Hepatocyte (in vitro differentiated cells): Measurements from ENCODE around the gene LDB2. TPM values are rescaled to one million over a fixed set of nuclear protein-coding genes. Genes with fewer than 3 reads are reported as not detected.

ENCODE experiments used
- DNase-seq: peaks from one replicate; pipeline ENCODE4 v3.0.0-alpha.2; 2016; ENCODE audit warnings: low spot score
- H2AFZ ChIP-seq: fragments of 200-600 bp; sonication (generic); 2 replicates; pipeline ENCODE4 v1.6.0; 2016; ENCODE audit warnings: antibody characterized with exemption, mild to moderate bottlenecking
- H3K27ac ChIP-seq: fragments of 200-600 bp; sonication (generic); 2 replicates; pipeline ENCODE4 v1.5.1; 2016; ENCODE audit warnings: mild to moderate bottlenecking
- H3K27me3 ChIP-seq: fragments of 200-600 bp; sonication (generic); 2 replicates; pipeline ENCODE4 v1.6.1; 2016
- H3K36me3 ChIP-seq: fragments of 200-600 bp; sonication (generic); replicated peaks from 2 replicates; pipeline ENCODE4 v1.5.1; 2016; ENCODE audit warnings: low read depth; ENCODE audit not compliant: insufficient read depth
- H3K4me1 ChIP-seq: fragments of 200-600 bp; sonication (generic); 2 replicates; pipeline ENCODE4 v1.5.1; 2016; ENCODE audit warnings: mild to moderate bottlenecking, moderate library complexity; ENCODE audit not compliant: insufficient read depth
- H3K4me2 ChIP-seq: fragments of 200-600 bp; sonication (generic); 2 replicates; pipeline ENCODE4 v1.6.0; 2016
- H3K4me3 ChIP-seq: fragments of 200-600 bp; sonication (generic); 2 replicates; pipeline ENCODE4 v1.5.1; 2016; ENCODE audit warnings: mild to moderate bottlenecking
- H3K79me2 ChIP-seq: fragments of 200-600 bp; sonication (generic); 2 replicates; pipeline ENCODE4 v1.6.0; 2017; ENCODE audit warnings: mild to moderate bottlenecking
- H3K9me2 ChIP-seq: fragments of 200-600 bp; sonication (generic); replicated peaks from 2 replicates; pipeline ENCODE4 v1.6.0; 2017; ENCODE audit warnings: mild to moderate bottlenecking; ENCODE audit not compliant: insufficient read depth
- H3K9me3 ChIP-seq: fragments of 200-600 bp; sonication (generic); 2 replicates; pipeline ENCODE4 v1.5.1; 2016; ENCODE audit warnings: low read depth, mild to moderate bottlenecking
- H4K20me1 ChIP-seq: fragments of 200-600 bp; sonication (generic); 2 replicates; pipeline ENCODE4 v1.6.0; 2016; ENCODE audit warnings: mild to moderate bottlenecking; ENCODE audit not compliant: insufficient read depth, poor library complexity, severe bottlenecking
- EZH2 ChIP-seq: fragments of 200-600 bp; sonication (generic); IDR thresholded peaks from 2 replicates; pipeline ENCODE4 v1.6.1; 2016; ENCODE audit warnings: antibody characterized with exemption, mild to moderate bottlenecking, borderline replicate concordance
- EZH2phosphoT487 ChIP-seq: fragments of 200-600 bp; sonication (generic); IDR thresholded peaks from one replicate; pipeline ENCODE4 v1.6.1; 2018; ENCODE audit warnings: antibody characterized with exemption, mild to moderate bottlenecking, low read depth, moderate library complexity; ENCODE audit not compliant: unreplicated experiment, severe bottlenecking
- WGBS: methylation state at CpG from one replicate; pipeline ENCODE4 v1.1.6; 2016; ENCODE audit warnings: low lambda C conversion rate; ENCODE audit errors: missing lambda C conversion rate; 5-methylcytosine and 5-hydroxymethylcytosine counted together
- polyA plus RNA-seq: library from polyadenylated mRNA; unstranded; fragments of >200 nt; fragmentation: Nextera tagmentation; extraction: Ambion mirVana; gene quantifications from 2 replicates; pipeline ENCODE4 v1.2.1, GENCODE V29; 2016
- total RNA-seq: library from RNA; depleted of rRNA; stranded (reverse); fragments of >200 nt; gene quantifications from 2 replicates; pipeline ENCODE4 v1.2.3, GENCODE V29; 2014
- TF ChIP-seq, protein P1 (sequence below): fragments of 200-600 bp; sonication (generic); IDR thresholded peaks from 2 replicates; pipeline ENCODE4 v1.5.1; 2016; ENCODE audit warnings: antibody characterized with exemption, mild to moderate bottlenecking; ENCODE audit not compliant: poor library complexity

Gene LDB2
- total and polyA plus RNA-seq, 2 experiments from 2014 or later: 8.7 to 20.3 TPM

DNA sequence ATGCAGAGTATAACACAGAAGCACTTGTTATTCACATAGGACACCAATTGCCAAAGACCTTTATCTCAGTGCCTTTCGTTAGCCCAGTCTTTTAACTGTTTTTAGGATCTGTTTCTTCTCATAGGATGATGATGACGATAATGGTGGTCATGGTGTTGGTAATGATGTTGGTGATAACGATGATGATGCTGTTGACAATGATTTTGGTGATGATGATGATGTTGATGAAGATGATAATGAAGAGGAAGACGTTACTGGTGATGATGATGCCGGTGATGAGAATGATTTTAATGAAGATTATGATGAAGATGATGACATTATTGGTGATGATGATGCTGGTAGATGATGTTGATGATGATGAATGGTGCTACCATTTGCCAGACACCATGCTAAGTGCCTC, 29.8 kb downstream of the LDB2 start:
- Histone ChIP-seq H2AFZ (no peak overlapping the region), H3K36me3 (no peaks in the 10 kb centered on the region), H4K20me1 (no peaks in the 10 kb centered on the region), H3K9me3 (no peaks in the 10 kb centered on the region), H3K79me2 (no peaks in the 10 kb centered on the region), H3K27ac (no peak overlapping the region), H3K27me3 (no peaks in the 10 kb centered on the region), H3K4me2 (no peak overlapping the region), H3K9me2 (no peaks in the 10 kb centered on the region), H3K4me3 (no peak overlapping the region), H3K4me1 (no peaks in the 10 kb centered on the region)
- WGBS: 91% methylated on average over 5 of the region's 5 CpGs
- no peak for TF ChIP-seq EZH2
- TF ChIP-seq EZH2phosphoT487: no peak
- TF ChIP-seq, protein P1, sequence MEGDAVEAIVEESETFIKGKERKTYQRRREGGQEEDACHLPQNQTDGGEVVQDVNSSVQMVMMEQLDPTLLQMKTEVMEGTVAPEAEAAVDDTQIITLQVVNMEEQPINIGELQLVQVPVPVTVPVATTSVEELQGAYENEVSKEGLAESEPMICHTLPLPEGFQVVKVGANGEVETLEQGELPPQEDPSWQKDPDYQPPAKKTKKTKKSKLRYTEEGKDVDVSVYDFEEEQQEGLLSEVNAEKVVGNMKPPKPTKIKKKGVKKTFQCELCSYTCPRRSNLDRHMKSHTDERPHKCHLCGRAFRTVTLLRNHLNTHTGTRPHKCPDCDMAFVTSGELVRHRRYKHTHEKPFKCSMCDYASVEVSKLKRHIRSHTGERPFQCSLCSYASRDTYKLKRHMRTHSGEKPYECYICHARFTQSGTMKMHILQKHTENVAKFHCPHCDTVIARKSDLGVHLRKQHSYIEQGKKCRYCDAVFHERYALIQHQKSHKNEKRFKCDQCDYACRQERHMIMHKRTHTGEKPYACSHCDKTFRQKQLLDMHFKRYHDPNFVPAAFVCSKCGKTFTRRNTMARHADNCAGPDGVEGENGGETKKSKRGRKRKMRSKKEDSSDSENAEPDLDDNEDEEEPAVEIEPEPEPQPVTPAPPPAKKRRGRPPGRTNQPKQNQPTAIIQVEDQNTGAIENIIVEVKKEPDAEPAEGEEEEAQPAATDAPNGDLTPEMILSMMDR: no peak
- DNase-seq: no peak

DNA sequence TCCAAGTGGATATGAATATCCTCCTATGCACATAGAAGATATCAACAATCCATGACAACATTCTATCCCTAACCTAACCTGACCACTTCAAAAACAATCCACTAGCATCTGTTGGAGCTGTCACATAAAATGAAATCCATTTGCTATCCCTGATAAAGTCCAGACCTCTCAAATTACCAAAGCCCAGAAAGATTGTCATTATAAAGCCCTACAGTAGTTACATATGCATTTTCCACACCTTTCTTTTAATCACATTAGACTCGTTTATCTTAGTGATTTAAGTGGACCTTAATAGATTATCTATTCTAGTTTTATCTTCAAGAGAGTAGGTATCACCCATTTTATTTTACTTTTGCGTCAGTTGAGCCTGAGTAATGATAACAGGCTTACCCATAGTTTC, 30.6 kb downstream of the LDB2 start:
- Histone ChIP-seq H3K4me1 (no peaks in the 10 kb centered on the region), H3K4me2 (no peak overlapping the region), H3K9me3 (no peaks in the 10 kb centered on the region), H3K36me3 (no peaks in the 10 kb centered on the region), H2AFZ (no peak overlapping the region), H3K4me3 (no peak overlapping the region), H3K27ac (no peak overlapping the region), H3K9me2 (no peaks in the 10 kb centered on the region), H4K20me1 (no peaks in the 10 kb centered on the region), H3K79me2 (no peaks in the 10 kb centered on the region), H3K27me3 (no peaks in the 10 kb centered on the region)
- TF ChIP-seq EZH2phosphoT487: no peak
- TF ChIP-seq, protein P1: no peak
- TF ChIP-seq EZH2: no peak
- WGBS: 38% methylated on average over 2 of the region's 2 CpGs
- no peak for DNase-seq

- no peak overlapping the region for H2AFZ ChIP-seq
- no peak overlapping the region for H3K4me2 ChIP-seq
- no peak overlapping the region for H3K4me3 ChIP-seq
- 86% methylated on average over 3 of the region's 3 CpGs for WGBS
- H3K27me3 ChIP-seq: no peaks in the 10 kb centered on the region
- H3K79me2 ChIP-seq: no peaks in the 10 kb centered on the region
- no peak for DNase-seq
- no peaks in the 10 kb centered on the region for H3K4me1 ChIP-seq
- no peaks in the 10 kb centered on the region for H4K20me1 ChIP-seq
- H3K36me3 ChIP-seq: no peaks in the 10 kb centered on the region
- no peak overlapping the region for H3K27ac ChIP-seq
- H3K9me2 ChIP-seq: no peaks in the 10 kb centered on the region
- TF ChIP-seq, protein P1: no peak
- TF ChIP-seq EZH2phosphoT487 (no peak), EZH2 (no peak)
- H3K9me3 ChIP-seq: no peaks in the 10 kb centered on the region
These were observed 31.5 kb downstream of the LDB2 start for GRCh38 chr4:16866974-16867373.

DNA sequence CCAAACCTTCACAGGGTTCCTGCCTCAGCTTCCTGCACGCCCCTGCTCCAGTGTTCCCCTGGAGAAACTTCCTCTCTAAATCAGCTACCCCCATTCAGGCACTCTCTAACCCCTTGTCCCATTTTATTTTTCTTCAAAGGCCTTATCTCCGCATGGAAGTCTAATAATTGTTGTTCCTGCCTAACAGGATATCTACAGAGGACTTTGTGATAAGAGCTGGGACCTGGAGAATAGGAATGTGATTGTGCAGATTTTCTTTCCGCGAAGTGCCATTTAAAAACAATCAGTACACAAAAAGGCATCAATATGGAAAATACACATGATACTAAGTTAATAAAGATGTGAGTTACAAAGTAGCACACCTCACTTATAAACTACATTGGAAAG, 32.6 kb downstream of the LDB2 start:
- no peak overlapping the region for H2AFZ ChIP-seq
- no peaks in the 10 kb centered on the region for H3K9me2 ChIP-seq
- TF ChIP-seq, protein P1: no peak
- TF ChIP-seq EZH2 (no peak), EZH2phosphoT487 (no peak)
- no peaks in the 10 kb centered on the region for H3K79me2 ChIP-seq
- H3K36me3 ChIP-seq: no peaks in the 10 kb centered on the region
- H4K20me1 ChIP-seq: no peaks in the 10 kb centered on the region
- no peak overlapping the region for H3K27ac ChIP-seq
- WGBS: 57% methylated on average over 4 of the region's 4 CpGs
- H3K27me3 ChIP-seq: no peaks in the 10 kb centered on the region
- no peak overlapping the region for H3K4me3 ChIP-seq
- DNase-seq: no peak
- H3K9me3 ChIP-seq: no peaks in the 10 kb centered on the region
- no peaks in the 10 kb centered on the region for H3K4me1 ChIP-seq
- H3K4me2 ChIP-seq: no peak overlapping the region
